Skin epidermis (tissue), 12 donors: ENCODE results near the gene COL8A2.

ENCODE experiments used
- H3K27ac ChIP-seq, 21 experiments: fragments of 200-600 bp; sonication (generic) in 11 of 21; one replicate each; pipeline ENCODE4 v1.5.0; 2020; ENCODE audit warnings: mild to moderate bottlenecking in 3 of 21, inconsistent platforms in 2 of 21, moderate library complexity in 2 of 21
- H3K4me3 ChIP-seq, 7 experiments: fragments of 200-600 bp; sonication (generic) in 2 of 7; one replicate each; pipeline ENCODE4 v1.5.0; 2020; ENCODE audit warnings: inconsistent platforms in 2 of 7, mild to moderate bottlenecking in 2 of 7, moderate library complexity in 1 of 7

The COL8A2 gene

DNA sequence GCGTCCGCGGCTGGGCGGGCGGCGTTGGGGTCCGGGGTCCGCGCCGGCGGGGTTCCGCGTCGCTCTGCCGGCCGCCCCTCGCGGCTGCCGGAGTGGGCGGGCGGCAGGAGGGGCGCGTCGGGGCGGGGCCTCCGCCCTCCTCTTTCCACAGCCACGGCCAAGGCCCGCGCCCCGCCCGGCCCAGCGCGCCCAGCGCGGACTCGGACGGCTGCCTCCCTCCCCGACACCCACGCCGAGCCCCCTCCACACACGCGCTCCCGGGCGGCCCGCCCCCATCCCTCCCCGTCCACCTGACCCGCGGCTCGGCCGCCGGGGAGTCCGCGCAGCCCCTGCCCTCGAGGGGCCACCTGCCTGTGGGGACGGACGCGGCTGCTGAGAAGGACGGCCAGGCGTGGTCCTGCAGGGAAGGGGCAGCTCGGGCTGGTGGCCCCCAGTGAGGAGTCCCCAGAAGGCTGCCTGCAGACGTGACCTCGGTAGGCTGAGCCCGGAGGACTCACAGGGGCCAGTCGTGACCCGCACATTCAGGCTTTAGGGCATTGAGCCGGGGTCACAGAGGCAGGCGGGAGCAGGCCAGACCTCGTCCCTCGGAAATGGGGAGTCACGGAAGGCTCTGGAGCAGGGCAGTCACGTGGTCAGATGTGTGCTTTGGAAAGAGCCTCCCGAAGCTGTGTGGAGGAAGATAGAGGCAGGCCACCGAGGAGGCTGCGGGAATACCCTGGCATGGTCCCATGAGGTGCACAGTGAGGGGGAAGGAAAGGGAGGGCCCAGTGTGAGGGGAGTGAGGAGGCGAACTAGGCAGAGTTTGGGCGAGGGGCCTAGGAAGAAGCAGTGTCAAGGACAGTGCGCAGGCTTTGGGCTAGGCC is at the start of gene COL8A2:
COL8A2 (minus strand) TSS at position 94 of the 863 bp plus-strand sequence. CDS start 24,980 bp downstream, outside the sequence.
- Histone ChIP-seq H3K4me3 (peak within 1 kb of the TSS in 6 of 7 experiments; percentile 21 to 44 (median 27)), H3K27ac (peak within 1 kb of the TSS in 12 of 21 experiments; percentile 11 to 82 (median 58))

DNA sequence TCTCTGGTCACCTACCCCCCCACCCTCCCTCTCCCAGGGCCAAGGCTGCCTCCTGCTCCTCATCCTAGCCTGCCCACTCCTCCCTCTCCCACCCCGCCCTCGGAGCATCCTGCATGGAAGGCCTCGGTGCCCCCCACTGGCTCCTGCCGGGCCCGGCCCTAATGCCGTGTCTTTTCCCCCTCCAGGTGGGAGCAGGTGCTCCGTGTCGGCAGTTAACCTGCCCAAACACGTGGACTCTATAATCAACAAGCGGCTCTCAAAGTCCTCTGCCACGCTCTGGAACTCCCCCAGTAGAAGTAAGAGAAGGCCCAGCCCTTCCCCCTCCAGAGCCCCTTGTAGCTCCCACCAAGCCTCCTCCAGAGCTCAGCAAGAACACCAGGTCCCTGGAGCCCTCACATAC is 49.7 kb upstream of the COL8A2 start:
- Histone ChIP-seq H3K4me3 (no peak overlapping the region), H3K27ac (peak overlapping the region in 3 of 21 experiments; percentile 34 to 49 (median 46))

DNA sequence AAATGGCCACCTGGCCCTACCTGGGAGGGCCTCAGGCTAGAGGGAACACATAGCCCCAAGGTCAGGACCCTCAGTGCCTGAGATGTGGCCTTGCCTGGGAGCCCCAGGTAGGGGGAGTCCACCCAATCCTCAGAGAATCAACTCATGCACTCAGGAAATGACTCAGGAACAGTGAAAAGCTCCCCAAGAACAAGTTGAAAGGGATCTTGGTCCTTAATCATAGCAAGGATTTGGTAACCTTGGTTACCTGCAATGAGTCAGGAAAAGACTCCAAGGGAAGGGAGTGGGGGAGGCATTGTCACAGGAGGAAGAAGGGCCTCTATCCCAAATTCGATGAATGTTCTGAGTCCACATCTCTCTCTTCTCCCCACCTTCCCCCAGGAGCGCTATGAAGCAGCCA is 48.0 kb upstream of the COL8A2 start:
- no peak overlapping the region for H3K4me3 ChIP-seq
- H3K27ac ChIP-seq = no peak overlapping the region

DNA sequence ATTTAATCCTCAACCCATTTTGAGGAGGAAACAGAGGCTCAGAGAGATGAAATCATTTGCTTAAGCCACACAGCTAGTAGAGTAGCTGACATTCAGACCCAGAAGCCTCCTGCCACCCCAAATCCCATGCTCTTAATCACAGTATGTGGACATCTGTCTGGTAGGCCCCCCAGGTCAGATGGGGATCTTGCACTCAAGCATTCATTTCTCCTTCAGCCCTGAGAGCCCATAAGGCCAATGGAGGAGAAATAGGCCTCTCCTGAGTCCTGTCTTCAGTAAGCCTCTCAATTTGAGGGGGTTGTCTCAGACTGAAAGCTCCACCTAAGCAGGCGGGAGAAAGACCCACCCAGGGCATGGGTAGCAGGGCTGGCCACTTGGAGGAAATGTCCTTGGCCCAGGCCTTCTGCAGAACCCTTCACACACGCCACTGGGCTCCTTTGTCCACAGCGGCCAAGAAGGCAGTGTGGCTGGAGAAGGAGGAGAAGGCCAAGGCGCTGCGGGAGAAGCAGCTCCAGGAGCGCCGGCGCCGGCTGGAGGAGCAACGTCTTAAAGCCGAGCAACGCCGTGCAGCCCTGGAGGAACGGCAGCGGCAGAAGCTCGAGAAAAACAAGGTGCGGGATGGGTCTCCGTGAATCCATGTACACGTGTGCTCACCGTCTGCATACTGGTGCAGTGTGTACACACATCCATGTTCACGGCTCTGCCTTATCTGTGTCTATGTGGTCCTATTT is 47.2 kb upstream of the COL8A2 start:
- peak overlapping the region in 1 of 21 experiments; percentile 59 for H3K27ac ChIP-seq

DNA sequence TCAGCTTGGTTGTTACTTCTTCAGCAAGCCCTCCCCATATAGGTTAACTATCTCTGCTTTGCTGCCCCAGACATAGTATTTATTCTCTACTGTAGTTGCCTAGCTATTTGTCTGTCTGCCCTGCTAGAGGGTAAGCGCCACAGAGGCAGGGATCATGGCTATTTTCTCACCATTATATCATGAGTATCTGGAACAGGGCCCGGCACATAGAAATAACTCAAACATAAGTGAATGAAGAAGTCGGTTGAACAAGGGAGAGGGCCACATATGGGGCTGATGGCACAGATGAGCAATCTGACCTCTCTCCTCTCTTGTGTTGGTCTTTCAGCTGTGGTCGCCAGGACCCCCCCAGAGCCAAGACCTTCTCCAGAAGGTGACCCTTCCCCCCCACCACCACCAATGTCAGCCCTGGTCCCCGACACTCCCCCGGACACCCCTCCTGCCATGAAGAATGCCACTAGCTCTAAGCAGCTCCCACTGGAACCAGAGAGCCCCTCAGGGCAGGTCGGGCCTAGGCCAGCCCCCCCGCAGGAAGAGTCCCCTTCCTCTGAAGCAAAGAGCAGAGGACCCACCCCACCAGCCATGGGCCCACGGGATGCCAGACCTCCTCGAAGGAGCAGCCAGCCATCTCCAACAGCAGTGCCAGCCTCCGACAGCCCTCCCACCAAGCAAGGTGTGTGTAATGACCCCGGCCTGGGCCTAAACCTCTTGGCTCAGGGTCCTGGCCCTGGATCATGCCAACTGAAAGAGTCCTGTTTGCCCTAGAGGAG is 45.8 kb upstream of the COL8A2 start:
- Histone ChIP-seq H3K27ac (peak overlapping the region in 5 of 21 experiments; percentile 2 to 39 (median 25)), H3K4me3 (no peak overlapping the region)

More for the DNA sequence above, 47.2 kb upstream of the COL8A2 start:
- no peak overlapping the region for H3K4me3 ChIP-seq

DNA sequence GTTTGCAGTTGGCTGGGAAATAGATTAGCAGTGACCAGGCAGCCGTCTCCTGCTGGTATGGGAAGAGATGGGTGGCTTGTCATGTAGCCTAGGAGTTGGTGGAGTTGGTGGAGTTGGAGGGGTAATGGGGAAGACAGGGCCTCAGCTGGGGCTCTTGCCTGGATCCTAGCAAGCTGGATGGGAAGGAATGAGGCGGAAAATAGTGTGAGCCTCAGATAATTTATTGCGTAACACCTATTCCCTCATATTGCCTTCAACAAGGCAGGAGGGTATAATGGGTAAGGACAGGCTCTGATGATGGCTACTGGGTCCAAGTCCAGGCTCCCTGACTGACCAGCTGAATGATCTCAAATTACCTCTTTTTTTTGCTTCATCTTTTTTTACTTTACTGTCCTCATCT is 43.5 kb upstream of the COL8A2 start:
- H3K4me3 ChIP-seq = no peak overlapping the region

DNA sequence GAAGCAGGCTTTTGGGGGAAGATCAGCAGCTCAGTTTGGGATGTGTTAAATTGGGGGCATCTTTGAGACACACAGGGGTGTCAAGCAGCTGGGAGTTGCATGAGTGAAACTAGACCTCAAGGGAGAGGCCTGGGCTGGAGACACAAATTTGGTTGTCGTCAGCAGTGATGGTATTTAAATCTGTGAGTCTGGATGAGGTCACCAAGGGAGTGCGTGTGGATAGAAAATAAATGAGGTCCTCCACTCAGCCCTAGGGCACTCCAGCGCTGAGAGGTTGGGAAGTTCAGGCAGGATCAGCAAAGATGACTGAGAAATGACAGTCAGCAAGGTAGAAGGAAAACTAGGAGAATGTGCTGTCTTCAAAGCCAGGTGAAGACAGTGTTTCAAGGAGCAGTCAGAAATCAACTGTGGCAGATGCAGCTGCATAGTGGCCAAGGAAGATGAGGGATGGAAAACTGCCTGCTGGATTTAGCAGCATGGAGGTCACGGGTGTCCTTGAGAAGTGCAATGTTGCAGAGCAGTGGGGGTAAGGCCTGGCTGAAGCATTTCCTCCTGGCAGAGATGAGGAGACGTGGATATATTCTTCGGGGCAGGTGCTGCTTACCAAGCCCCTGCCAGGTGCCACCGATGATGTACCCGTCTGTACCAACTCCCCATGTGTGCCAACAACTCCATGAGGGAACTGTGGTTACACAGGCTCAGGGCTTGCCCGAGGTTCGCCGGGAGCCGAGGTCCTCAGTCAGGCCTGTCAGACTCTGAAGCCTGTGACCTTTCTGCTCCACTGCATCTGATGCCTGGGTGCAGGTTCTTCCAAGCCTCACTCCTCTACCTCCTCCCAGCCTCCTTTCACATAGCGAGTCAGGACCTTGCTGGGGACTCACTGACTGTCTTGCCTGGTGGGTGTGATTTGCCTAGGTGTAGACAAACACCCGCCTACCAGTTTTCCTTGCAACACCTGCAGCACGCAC is 42.2 kb upstream of the COL8A2 start:
- Histone ChIP-seq H3K4me3 (no peak overlapping the region), H3K27ac (peak overlapping the region in 14 of 21 experiments; percentile 7 to 66 (median 47))

More for the DNA sequence above, 43.5 kb upstream of the COL8A2 start:
- peak overlapping the region in 3 of 21 experiments; percentile 24 to 39 (median 30) for H3K27ac ChIP-seq

DNA sequence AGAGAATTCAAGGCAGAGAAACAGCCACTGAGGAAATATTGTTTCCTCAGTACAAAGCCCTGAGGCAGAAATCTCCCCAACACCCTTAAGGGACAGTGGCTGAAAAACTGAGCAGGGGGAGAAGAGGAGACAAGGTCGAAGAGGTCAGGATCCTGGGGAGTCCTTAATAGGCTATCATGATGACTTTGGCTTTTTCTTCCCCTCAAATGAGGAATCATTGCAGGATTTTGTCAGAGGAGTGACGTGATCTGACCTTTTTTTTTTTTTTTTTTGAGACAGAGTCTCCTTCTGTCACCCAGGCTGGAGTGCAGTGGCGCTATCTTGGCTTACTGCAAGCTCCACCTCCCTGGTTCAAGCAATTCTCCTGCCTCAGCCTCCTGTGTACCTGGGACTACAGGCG is 41.1 kb upstream of the COL8A2 start:
- Histone ChIP-seq H3K4me3 (no peak overlapping the region), H3K27ac (peak overlapping the region in 13 of 21 experiments; percentile 8 to 66 (median 57))

DNA sequence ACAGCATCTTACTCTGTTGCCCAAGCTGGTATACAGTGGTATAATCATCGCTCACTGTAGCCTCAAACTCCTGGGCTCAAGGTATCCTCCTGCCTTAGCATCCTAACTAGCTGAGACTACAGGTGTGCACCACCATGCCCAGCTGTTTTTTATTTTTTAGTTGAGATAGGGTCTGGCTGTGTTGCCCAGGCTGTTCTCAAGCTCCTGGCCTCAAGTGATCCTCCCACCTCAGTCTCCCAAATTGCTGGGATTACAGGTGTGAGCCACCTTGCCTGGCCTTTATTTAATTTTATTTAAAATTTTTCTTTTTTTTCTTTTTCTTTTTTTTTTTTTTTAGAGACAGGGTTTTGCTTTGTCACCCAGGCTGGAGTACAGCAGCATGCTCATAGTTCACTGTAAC is 40.1 kb upstream of the COL8A2 start:
- H3K27ac ChIP-seq = peak overlapping the region in 3 of 21 experiments; percentile 19 to 59 (median 29)
- H3K4me3 ChIP-seq = no peak overlapping the region

DNA sequence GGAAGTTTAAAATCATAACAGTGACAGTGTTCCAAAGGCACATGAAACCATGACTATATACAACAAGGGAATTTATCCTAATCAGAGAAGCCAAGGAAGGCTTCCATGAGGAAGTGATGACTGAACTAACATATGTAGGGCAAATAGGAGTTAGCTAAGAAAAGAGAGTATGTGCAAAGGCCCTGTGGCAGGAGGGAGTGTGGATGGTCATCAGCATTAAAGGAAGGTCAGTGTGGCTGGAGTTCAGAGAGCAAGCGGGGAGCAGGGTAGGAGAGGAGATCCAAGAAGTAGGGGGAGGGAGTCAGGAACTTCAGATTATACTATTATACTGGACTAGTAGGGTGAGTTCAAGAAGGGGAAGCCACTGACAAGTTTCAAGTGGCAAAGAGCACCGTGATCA is 39.3 kb upstream of the COL8A2 start:
- peak overlapping the region in 3 of 21 experiments; percentile 1 to 29 (median 3) for H3K27ac ChIP-seq
- H3K4me3 ChIP-seq = no peak overlapping the region

DNA sequence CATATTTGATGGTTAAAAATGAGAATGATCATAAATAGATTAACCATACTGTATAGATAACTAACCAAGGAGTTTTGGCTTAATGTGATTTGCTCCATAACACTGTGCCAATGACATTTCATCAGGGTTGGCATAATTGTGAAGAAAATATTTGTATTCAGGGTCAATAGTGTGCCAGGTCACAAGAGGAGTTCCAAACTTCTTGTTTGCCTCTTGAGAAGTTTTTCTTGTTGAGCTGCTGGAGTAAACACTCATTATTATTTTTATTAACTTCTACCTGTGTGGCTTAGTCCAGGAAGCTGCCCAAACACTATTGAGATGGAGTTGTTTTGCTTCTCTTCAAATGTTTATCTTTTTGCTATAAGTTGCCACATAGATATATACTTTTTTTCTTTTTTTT is 38.4 kb upstream of the COL8A2 start:
- Histone ChIP-seq H3K27ac (peak overlapping the region in 11 of 21 experiments; percentile 83 to 100 (median 92)), H3K4me3 (no peak overlapping the region)

DNA sequence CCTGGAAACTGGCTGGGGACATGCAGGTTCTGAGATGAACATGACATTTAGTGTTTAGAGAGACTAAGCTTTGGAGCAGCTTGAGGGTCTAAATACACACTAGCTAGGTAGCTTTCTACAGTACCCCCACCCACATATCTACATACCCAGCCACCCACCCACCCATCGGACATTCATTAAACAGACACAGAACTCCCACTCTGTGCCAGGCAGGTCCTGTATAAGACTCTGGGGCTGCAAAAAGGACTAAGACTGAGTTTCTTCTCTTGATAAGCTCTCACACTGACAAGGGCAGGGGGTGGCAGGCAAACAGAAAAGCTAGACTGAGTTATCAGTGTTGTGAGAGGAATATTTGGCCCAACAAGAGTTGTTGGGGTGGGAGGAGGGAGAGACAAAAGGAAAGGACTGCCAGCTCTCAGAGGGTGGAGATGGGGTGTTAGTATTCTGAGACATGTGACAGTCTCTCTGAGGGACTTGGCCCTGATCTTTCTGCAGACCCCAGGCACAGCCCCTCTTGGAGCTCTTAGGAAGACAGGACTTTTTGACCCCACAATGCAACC is 37.7 kb upstream of the COL8A2 start:
- Histone ChIP-seq H3K27ac (peak overlapping the region in 20 of 21 experiments; percentile 4 to 100 (median 89)), H3K4me3 (no peak overlapping the region)

DNA sequence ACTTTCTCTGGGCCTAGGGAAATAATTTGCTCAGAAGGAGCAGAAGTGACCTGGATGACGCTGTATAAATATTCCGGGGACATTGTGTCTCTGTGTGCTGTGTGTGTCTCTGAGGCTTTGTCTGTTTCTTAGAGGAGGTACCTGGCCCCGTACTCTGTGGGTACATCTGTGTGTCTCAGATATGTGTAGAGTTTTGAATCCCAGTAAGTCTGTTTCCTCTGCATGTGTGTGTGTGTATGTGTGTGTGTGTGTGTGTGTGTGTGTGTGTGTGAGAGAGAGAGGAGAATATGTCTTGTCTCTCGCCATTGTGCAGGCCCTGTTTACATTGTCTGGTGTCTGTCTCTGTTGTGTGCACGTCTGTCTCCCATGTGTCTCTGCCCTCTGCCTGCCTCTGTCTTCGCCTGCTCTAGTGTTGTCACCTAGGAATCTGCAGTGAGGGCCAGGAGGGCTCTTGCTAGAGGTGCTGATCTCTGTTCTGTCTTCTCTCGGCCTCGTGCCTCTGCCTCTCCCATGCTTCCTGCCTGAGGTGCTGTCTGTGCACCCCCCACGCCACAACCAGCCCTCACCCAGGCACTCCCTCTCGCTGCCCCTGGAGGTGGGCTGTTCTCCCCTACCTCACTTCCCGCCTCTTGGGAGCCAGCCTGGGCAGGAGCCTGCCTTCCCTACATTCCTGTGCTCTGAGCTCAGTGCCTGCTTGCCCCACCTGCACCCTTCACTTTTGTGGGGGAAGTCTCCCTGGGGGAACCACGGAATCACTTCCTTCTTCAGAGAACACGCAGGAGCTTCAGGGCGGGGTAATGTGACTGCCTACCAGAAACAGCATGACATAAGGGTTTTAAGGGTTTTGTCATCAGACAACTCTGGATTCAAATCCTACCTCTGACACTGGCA is 36.9 kb upstream of the COL8A2 start:
- peak overlapping the region in 6 of 7 experiments; percentile 19 to 31 (median 21) for H3K4me3 ChIP-seq
- peak overlapping the region; percentile 26 to 100 (median 88) for H3K27ac ChIP-seq

DNA sequence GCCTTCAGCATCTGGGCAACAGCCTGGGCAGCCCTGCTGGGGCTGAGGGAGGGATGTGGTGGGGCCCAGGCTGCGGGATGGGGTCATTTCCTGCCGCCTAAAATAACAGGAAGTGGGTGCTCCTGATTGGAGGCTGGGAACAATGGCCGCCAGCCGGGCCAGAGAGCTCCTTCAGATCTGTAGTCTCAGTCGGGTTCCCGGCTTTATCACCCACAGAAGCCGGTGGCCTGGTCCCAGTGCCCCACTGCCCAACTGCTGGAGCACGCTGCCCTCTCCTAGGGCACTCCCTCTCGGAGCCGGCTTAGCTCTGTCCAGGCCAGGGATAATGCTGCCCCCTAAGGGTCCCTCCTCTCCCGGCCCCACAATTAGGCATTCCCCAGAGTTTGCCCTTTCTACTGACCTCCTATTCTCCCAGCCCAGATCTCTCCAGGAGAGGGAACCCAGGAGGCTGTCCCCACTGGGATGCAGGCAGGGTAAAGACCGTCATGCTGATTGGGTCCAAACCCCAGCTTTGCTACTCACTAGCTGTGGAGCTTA is 36.0 kb upstream of the COL8A2 start:
- Histone ChIP-seq H3K27ac (peak overlapping the region; percentile 26 to 100 (median 88)), H3K4me3 (peak overlapping the region; percentile 4 to 31 (median 21))

DNA sequence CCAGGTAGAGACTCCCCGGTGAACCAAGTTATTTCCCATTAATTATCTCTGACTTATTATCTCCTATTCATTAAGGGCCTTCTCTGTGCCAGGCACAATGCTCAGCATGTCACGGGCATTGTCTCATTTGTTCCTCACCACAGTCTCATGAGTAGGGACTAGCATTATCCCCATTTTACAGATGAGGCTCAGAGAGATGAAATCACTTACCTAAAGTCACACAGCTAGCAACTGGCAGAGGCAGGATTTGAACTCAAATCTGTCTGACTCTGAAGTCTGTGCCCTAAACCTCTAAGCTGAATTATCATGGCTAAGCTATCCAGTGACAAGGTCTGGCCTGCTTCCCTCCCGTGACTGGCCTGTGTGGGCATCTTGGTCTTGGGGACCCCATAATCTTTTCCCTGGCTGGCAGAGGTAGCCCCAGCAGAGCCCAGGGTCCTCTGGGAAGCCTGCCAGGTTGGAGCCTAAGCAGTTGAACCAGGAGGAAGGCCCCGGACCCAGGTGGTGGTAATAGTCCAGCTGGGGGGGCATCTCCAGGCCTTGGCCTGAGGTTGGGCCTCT is 35.4 kb upstream of the COL8A2 start:
- peak overlapping the region in 6 of 7 experiments; percentile 19 to 31 (median 21) for H3K4me3 ChIP-seq

DNA sequence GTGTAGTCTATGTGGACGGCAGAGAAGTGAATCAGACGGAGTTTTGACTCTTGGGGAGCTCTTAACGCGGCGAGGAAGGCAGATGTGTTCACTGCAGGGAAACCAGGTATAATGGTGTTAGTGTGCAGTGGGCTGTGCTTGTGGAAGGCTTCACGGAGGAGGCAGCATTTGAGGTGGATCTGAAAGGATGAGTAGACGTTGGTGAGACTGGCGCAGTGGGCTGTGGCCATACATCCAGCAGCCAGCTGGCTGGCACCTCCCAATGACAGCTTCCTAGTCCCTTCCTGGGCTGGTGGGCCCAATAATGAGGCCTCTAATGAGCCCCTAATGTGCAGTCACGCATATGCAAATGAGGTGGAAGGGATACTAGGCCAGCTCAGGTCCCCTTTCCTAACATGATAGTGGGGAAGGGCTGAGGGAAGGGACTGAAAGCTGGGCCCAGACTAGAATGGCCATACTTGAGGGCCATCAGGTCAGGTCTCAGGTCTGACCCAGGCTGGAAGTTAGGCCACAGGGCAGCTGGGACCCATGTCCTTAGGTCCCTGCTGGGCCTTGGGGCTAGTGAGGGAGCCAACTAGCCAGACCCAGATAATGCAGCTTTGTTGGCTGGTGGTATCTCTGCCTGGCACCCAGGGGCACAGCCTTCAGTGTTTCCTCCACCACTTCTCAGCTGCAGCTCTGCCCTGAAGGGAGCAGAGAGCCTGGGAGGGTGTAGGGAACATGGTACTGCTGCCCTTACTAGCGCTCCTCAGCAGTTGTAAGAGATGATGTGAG is 34.8 kb upstream of the COL8A2 start:
- H3K27ac ChIP-seq = peak overlapping the region in 20 of 21 experiments; percentile 49 to 100 (median 89)
- no peak overlapping the region for H3K4me3 ChIP-seq

More for the DNA sequence above, 35.4 kb upstream of the COL8A2 start:
- peak overlapping the region in 20 of 21 experiments; percentile 70 to 100 (median 89) for H3K27ac ChIP-seq
